ENCODE data around the gene UFD1. TPM values are rescaled to one million over a fixed set of nuclear protein-coding genes. Genes with fewer than 3 reads are reported as not detected.

Gene UFD1
- total and polyA plus RNA-seq, 2 of the 13 experiments (the other 11 are each of a cell fraction or from before 2014, with no cell fraction given): 47.9 to 51.1 TPM

DNA sequence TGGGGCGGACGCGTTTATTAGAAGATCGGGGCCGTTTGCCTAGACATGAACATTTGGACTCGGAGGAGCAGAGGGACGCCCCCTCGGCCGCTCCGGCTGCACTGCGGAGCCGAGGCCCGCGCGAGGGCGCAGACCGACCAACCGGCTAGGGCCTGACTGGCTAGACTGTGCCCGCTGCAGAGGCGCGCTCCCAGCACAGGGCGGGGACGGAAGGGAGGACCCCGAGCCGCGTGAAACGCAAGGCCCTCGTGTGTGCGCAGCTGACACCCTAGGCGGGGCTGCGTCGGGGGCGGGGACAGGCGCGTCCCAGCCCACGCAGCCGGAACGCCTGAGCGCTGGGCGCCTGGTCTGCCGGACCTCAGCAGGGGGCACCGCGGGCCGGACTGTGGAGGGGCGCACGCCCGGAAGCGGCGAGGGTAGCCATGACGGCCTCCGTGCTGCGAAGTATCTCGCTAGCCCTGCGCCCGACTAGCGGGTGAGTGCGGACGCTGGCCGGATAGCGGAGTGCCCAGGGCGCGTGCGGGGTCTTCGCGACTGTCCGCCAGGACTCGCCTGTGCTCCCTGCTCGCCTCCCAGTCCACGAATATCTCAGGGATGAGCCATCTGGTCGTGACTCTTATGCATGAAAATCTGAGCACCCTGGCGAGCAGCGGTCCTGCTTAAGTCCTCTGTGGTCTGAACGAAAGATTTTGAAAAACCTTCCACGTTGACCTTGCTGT, 46.7 kb downstream of the UFD1 start, which contains the start of gene MRPL40 (continued):
- TF ChIP-seq ZSCAN25 (CRISPR knock-in tag; IDR thresholded peaks at IDR 0.05): peak; percentile 81
- peak; percentile 64; the same call in 1 of the 2 replicates for TF ChIP-seq NR2C2 (CRISPR knock-in tag; IDR thresholded peaks at IDR 0.05; ENCODE audit: borderline replicate concordance)
- TF ChIP-seq, protein P1, sequence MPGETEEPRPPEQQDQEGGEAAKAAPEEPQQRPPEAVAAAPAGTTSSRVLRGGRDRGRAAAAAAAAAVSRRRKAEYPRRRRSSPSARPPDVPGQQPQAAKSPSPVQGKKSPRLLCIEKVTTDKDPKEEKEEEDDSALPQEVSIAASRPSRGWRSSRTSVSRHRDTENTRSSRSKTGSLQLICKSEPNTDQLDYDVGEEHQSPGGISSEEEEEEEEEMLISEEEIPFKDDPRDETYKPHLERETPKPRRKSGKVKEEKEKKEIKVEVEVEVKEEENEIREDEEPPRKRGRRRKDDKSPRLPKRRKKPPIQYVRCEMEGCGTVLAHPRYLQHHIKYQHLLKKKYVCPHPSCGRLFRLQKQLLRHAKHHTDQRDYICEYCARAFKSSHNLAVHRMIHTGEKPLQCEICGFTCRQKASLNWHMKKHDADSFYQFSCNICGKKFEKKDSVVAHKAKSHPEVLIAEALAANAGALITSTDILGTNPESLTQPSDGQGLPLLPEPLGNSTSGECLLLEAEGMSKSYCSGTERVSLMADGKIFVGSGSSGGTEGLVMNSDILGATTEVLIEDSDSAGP (CRISPR knock-in tag; IDR thresholded peaks at IDR 0.05; ENCODE audit: borderline replicate concordance): peak; percentile 97
- TF ChIP-seq ZNF550 (CRISPR knock-in tag; IDR thresholded peaks at IDR 0.05; ENCODE audit: borderline replicate concordance): peak; percentile 51; the same call in 1 of the 2 replicates
- TF ChIP-seq, protein P2, sequence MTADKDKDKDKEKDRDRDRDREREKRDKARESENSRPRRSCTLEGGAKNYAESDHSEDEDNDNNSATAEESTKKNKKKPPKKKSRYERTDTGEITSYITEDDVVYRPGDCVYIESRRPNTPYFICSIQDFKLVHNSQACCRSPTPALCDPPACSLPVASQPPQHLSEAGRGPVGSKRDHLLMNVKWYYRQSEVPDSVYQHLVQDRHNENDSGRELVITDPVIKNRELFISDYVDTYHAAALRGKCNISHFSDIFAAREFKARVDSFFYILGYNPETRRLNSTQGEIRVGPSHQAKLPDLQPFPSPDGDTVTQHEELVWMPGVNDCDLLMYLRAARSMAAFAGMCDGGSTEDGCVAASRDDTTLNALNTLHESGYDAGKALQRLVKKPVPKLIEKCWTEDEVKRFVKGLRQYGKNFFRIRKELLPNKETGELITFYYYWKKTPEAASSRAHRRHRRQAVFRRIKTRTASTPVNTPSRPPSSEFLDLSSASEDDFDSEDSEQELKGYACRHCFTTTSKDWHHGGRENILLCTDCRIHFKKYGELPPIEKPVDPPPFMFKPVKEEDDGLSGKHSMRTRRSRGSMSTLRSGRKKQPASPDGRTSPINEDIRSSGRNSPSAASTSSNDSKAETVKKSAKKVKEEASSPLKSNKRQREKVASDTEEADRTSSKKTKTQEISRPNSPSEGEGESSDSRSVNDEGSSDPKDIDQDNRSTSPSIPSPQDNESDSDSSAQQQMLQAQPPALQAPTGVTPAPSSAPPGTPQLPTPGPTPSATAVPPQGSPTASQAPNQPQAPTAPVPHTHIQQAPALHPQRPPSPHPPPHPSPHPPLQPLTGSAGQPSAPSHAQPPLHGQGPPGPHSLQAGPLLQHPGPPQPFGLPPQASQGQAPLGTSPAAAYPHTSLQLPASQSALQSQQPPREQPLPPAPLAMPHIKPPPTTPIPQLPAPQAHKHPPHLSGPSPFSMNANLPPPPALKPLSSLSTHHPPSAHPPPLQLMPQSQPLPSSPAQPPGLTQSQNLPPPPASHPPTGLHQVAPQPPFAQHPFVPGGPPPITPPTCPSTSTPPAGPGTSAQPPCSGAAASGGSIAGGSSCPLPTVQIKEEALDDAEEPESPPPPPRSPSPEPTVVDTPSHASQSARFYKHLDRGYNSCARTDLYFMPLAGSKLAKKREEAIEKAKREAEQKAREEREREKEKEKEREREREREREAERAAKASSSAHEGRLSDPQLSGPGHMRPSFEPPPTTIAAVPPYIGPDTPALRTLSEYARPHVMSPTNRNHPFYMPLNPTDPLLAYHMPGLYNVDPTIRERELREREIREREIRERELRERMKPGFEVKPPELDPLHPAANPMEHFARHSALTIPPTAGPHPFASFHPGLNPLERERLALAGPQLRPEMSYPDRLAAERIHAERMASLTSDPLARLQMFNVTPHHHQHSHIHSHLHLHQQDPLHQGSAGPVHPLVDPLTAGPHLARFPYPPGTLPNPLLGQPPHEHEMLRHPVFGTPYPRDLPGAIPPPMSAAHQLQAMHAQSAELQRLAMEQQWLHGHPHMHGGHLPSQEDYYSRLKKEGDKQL (CRISPR knock-in tag; IDR thresholded peaks at IDR 0.05; ENCODE audit: low read depth): 0 out of 2 replicates have a peak, but pooled peaks have one; percentile 57
- peak; percentile 98 for TF ChIP-seq SPEN (CRISPR knock-in tag; IDR thresholded peaks at IDR 0.05; ENCODE audit: low read depth)
- TF ChIP-seq KMT2B (CRISPR knock-in tag; IDR thresholded peaks at IDR 0.05): peak; percentile 97
- no peak for TF ChIP-seq MLLT10 (CRISPR knock-in tag; IDR thresholded peaks at IDR 0.05)
- peak; percentile 87 for TF ChIP-seq ZNF589 (CRISPR knock-in tag; conservative IDR thresholded peaks at IDR 0.05)
- TF ChIP-seq ZNF224 (CRISPR knock-in tag; IDR thresholded peaks at IDR 0.05): peak; percentile 92; the same call in 1 of the 2 replicates
- TF ChIP-seq GATAD2A (CRISPR knock-in tag; IDR thresholded peaks at IDR 0.05): peak; percentile 73
- TF ChIP-seq ZNF17 (CRISPR knock-in tag; IDR thresholded peaks at IDR 0.05): no peak; the same call in 1 of the 2 replicates
- no peak for TF ChIP-seq PAF1 (CRISPR knock-in tag; IDR thresholded peaks at IDR 0.05)
- peak; percentile 97 for TF ChIP-seq ZNF501 (CRISPR knock-in tag; IDR thresholded peaks at IDR 0.05)
- TF ChIP-seq, protein P3, sequence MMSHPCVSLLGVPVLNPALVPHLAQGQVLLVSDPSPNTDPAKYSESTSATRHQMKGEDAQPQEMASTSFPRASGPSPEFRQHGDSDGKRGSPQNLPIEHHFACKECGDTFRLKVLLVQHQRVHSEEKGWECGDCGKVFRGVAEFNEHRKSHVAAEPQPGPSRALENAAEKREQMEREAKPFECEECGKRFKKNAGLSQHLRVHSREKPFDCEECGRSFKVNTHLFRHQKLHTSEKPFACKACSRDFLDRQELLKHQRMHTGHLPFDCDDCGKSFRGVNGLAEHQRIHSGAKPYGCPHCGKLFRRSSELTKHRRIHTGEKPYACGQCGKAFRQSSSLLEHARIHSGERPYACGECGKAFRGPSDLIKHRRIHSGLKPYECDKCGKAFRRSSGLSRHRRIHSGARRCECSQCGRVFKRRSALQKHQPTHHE (CRISPR knock-in tag; IDR thresholded peaks at IDR 0.05; ENCODE audit: borderline replicate concordance): peak; percentile 96
- TF ChIP-seq BORCS8-MEF2B (CRISPR knock-in tag; IDR thresholded peaks at IDR 0.05): peak; percentile 94
- TF ChIP-seq JDP2 (CRISPR knock-in tag; IDR thresholded peaks at IDR 0.05; ENCODE audit: borderline replicate concordance): peak; percentile 82; the same call in 1 of the 2 replicates
- peak; percentile 98 for TF ChIP-seq POGZ (CRISPR knock-in tag; IDR thresholded peaks at IDR 0.05)

Data from HepG2 (cell line).